HepG2 (cell line): ENCODE results near the gene SMARCC1.

Experiments used
- ATF7 ChIP-seq, 2 experiments: fragments of 450-650 bp in 1 of 2; sonication (generic) in 1 of 2; formaldehyde crosslinking in 1 of 2; IDR thresholded peaks; 2 replicates each; pipeline versions ENCODE4 v1.4.0 to v1.6.1; 2016 to 2020; ENCODE audit warnings: antibody characterized with exemption in 1 of 2, mild to moderate bottlenecking in 1 of 2, missing genetic modification reagents in 1 of 2
- EZH2 ChIP-seq: conservative IDR thresholded peaks from 2 replicates; pipeline ENCODE4 v1.6.1; 2012; ENCODE audit warnings: mild to moderate bottlenecking, low read depth, low read length, moderate library complexity
- MZF1 ChIP-seq: sonication (generic); formaldehyde crosslinking; IDR thresholded peaks from 2 replicates; pipeline ENCODE4 v1.8.1; 2023; ENCODE audit warnings: mild to moderate bottlenecking, missing genetic modification reagents, borderline replicate concordance
- NFKBIZ ChIP-seq: IDR thresholded peaks from 2 replicates; pipeline ENCODE4 v1.6.1; 2018; ENCODE audit warnings: missing genetic modification reagents, missing compliant biosample characterization
- POLR2A ChIP-seq, 2 experiments: IDR thresholded peaks; 2 replicates each; pipeline ENCODE4 v1.6.1; 2011; ENCODE audit warnings: low read depth in 2 of 2, low read length in 2 of 2, mild to moderate bottlenecking in 1 of 2, moderate library complexity in 1 of 2; ENCODE audit not compliant: insufficient read depth in 1 of 2
- ZNF609 ChIP-seq: sonication (generic); formaldehyde crosslinking; IDR thresholded peaks from 2 replicates; pipeline ENCODE4 v1.4.0; 2020; ENCODE audit warnings: mild to moderate bottlenecking, missing genetic modification reagents, borderline replicate concordance
- TF ChIP-seq, protein P1 (sequence below): sonication (generic); formaldehyde crosslinking; IDR thresholded peaks from 2 replicates; pipeline ENCODE4 v1.8.1; 2023; ENCODE audit warnings: missing genetic modification reagents, mild to moderate bottlenecking, borderline replicate concordance
- TF ChIP-seq, protein P2 (sequence below): sonication (generic); formaldehyde crosslinking; IDR thresholded peaks from 2 replicates; pipeline ENCODE4 v1.5.0; 2020; ENCODE audit warnings: mild to moderate bottlenecking, missing genetic modification reagents, moderate library complexity

DNA sequence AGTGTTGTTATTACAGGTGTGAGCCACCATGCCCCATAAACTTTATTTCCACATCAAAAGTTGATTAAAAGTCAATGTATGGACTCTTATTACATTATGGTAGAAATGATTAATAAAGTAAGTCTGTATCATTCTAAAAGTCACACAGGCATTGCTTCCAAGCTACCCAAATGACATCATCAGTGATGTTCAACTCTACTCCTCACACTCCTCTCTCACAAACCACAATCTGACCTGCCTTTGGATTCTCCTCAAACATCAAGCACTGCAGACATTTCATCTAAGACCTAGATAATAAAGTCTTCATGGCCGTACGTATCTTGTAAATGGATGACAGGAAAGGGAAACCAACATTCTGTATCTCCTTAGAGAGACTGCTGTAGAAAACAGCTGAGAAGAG, 68.0 kb downstream of the SMARCC1 start:
- TF ChIP-seq ZNF609 (CRISPR knock-in tag), result no peak
- TF ChIP-seq ATF7 (IDR thresholded peaks at IDR 0.05), result peak; percentile 69
- TF ChIP-seq ATF7 (CRISPR knock-in tag; IDR thresholded peaks at IDR 0.05), result no peak
- TF ChIP-seq, protein P1, sequence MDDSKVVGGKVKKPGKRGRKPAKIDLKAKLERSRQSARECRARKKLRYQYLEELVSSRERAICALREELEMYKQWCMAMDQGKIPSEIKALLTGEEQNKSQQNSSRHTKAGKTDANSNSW (CRISPR knock-in tag), result no peak
- no peak for TF ChIP-seq POLR2A (IDR thresholded peaks at IDR 0.05; ENCODE audit: insufficient read depth in 1 of 2, low read depth in 2 of 2, low read length in 2 of 2)
- TF ChIP-seq NFKBIZ (CRISPR knock-in tag), result no peak
- TF ChIP-seq EZH2, result no peak
- TF ChIP-seq MZF1, result no peak
- TF ChIP-seq, protein P2, sequence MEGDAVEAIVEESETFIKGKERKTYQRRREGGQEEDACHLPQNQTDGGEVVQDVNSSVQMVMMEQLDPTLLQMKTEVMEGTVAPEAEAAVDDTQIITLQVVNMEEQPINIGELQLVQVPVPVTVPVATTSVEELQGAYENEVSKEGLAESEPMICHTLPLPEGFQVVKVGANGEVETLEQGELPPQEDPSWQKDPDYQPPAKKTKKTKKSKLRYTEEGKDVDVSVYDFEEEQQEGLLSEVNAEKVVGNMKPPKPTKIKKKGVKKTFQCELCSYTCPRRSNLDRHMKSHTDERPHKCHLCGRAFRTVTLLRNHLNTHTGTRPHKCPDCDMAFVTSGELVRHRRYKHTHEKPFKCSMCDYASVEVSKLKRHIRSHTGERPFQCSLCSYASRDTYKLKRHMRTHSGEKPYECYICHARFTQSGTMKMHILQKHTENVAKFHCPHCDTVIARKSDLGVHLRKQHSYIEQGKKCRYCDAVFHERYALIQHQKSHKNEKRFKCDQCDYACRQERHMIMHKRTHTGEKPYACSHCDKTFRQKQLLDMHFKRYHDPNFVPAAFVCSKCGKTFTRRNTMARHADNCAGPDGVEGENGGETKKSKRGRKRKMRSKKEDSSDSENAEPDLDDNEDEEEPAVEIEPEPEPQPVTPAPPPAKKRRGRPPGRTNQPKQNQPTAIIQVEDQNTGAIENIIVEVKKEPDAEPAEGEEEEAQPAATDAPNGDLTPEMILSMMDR (CRISPR knock-in tag), result no peak
